ENCODE results near the gene GNE.
A peak's percentile ranks its signal among the peaks of the same experiment; 100 is the strongest.
"Not testable (repeated sequence)": the region's sequence is repeated elsewhere in the genome, so short reads cannot be mapped to it uniquely, and the experiment has no call there.

GNE gene

DNA sequence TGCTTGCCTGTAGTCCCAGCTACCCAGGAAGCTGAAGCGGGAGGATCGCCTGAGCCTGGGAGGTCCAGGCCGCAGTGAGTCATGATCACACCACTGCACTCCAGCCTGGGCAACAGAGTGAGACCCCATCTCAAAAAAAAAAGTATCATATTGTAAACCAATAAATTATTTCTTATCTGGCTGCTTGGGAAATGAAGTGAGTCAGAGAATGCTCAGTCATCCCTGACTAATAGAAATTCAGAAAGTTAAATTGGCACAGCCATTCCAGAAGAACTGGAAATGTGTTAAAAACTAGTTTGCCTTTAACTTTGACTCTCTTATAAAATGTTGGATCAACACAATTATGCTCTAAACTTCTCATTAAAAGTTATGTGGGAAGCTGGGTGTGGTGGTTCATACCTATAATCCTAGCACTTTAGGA lies 9.8 kb upstream of the GNE start:
- peak; percentile 65 for DNase-seq

- DNase-seq = no peak
These were observed 6.6 kb upstream of the GNE start for GRCh38 chr9:36264896-36265295.

DNA sequence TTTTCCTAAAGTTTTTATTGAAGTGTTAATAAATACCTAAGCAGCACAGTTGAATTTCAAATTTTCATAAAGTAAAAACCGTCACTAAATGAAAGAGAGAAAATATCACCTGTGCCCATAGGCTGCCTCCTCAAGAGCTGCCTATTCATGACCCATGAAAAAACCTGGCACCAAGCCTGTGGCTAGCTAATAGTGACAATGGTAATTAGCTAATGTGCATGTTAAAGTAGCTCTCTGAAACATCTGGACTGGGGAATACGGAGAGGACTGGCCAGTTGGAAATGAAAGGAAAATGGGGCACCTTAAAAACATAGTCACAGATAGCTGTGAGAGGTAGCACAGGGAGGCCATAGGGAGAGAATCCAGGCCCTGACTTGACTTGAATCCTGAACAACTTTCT lies 5.4 kb upstream of the GNE start:
- DNase-seq = no peak

DNA sequence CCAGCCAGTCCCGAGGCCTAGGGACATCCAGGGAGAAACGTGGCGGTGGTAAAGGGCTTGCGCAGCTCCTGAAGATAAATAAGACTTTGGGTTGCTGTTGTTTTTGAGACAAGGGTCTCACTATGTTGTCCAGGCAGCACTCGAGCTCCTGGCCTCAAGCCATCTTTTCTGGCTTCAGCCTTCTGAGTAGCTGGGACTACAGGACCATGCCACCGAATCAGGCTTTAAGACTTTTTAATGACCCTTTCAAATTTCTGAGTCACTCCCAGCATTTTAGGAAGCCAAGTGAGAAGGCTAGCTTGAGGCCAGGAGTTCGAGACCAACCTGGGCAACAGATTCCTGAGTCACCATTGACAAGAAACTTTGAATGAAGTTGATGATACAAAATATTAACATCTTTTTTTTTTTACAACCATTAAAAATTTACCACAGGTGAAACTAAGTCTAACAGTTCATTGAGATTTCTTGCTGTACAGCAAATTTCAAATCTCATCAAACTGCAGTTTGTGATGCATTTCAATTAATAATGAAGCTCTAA lies 817 bp upstream of the GNE start:
- peak; percentile 11 for DNase-seq

GRCh38 chr9:36251428-36251827 lies 6.8 kb downstream of the GNE start:
- DNase-seq = no peak

DNA sequence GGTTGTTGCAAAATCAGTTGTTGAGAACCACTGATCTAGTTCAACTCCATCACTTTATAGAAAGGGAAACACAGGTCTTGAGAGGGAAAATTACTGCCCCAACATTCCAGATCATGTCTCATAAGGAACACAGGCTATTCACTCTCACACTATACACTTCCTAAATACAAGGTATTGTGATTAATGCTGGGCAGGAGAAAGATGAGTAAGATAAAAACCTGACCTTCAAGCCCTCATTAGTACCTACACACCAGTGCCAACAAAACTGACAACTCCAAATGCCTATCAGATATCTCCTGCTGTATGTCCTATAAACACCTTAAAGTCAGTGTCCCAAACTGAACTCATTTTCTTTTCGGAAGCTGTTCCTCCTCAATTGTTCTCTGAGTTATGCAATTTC lies 8.2 kb downstream of the GNE start:
- no peak for DNase-seq

- DNase-seq = no peak
These were observed 9.1 kb downstream of the GNE start for GRCh38 chr9:36249189-36249588.

DNA sequence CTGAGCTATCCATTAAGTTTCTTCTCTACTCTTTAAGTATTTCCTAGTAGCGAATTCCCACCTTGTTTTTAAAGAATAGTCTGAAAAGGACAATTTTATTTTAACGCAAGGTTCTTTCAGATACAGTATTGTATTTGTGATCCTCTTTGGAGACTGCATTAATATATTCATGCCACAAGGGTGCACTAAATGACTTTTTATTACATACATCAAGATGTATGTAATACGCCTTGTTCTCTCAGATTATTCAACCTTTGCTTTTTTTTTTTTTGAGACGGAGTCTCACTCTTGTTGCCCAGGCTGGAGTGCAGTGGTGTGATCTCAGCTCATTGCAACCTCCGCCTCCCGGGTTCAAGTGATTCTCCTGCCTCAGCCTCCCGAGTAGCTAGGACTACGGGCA lies 10.2 kb downstream of the GNE start:
- peak; percentile 50 for DNase-seq

GRCh38 chr9:36247356-36247755 lies 10.9 kb downstream of the GNE start:
- no peak for DNase-seq

DNA sequence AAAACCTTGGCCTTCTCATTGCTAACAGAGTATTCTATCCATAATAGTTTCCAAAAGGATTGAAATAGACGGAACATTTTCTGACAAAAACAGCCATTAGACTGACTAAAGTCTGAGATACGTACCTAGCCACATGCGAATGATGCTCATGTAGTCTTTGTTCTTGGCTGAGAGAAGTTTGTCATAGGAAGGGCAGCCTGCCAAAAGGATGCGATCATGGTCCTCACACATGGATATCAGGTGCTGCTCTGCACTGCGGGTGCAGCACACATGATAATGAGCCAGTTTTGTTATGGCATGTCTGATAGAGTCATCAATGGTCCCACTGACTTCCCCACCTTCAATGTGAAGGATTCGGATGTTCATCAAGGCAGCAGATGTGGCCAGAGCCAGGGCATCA lies 12.3 kb downstream of the GNE start:
- DNase-seq = no peak

- not testable (repeated sequence) for DNase-seq
These were observed 18.6 kb downstream of the GNE start for GRCh38 chr9:36239675-36240074.

GRCh38 chr9:36239205-36239604 lies 19.0 kb downstream of the GNE start:
- DNase-seq = not testable (repeated sequence)

DNA sequence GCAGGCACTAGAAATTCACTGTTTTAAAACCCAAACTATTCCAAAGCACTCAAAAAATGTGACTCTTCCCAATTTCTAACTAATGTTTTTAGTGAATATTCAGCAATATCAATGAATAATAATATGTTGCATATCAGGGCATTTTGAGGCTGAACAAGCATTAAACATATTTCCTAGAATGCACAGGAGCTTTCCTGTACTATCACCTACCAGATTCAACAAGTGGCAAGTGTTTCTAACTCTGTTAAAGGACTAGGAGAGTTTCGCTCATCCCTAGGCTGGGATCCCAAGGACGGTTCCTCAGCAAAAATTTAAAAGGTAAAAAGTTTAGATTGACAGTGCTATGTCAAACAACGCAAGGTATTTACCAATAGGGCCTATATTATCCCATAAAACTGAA lies 21.0 kb downstream of the GNE start:
- no peak for DNase-seq

- peak; percentile 25 for DNase-seq
These were observed 35.8 kb downstream of the GNE start for GRCh38 chr9:36222449-36222848.

DNA sequence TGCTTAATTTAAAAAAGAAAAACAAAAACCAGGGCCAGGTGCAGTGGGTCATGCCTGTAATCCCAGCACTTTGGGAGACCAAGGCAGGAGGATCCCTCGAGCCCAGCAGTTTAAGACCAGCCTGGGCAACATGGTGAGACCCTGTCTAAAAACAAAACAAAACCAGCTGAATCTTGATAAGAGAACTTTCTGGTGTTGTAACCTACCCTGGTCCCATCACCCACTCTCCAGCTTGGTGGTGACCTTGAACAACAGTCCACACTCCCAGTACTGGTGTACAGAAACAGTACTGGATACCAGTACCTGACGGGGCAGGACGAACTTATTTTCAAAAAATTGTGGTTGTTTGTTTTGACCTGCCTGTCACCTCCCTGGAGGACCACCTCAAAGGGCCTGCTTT lies 36.6 kb downstream of the GNE start:
- no peak for DNase-seq

GRCh38 chr9:36218411-36218901 lies 39.8 kb downstream of the GNE start:
- DNase-seq = no peak

DNA sequence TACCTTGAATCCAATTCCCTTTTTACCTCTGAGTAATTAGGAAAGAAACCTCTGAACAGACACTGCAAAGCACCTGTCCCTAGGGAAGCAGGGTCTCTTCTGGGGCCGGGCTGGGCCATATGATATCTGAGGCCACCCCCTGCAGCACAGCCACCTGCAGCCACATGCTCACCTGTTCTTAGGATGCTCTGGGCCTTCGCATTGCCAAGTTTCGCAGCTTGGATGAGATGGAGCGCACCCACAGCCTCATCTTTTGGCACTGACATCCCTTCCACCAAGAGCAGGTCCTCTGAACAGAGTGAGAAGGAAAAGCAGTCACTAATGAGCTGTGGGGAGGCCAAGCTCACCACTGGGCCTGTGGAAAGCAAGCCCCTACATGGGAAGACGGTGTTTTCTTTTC lies 40.2 kb downstream of the GNE start:
- no peak for DNase-seq

- DNase-seq = no peak
These were observed 40.8 kb downstream of the GNE start for GRCh38 chr9:36217256-36217968.

DNA sequence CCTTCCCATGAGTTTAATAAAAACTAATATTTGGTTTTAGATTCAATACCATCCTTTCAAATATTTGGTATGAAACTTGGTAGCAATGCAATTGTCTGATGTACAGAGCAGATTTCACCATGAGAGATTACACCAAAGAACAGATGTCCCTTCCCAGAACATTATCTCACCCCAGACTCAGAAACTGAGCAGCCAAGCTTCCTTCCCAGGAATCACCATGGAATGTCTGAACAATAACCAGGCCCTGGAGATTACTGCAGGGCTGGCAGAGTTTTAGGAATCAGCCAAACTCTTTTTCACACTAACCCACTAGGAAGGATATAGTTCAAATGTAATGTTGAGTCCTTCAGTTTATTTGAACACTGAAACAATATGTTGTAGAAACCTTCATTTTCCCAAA lies 43.7 kb downstream of the GNE start:
- no peak for DNase-seq

GRCh38 chr9:36213989-36214388 lies 44.3 kb downstream of the GNE start:
- DNase-seq = no peak

GRCh38 chr9:36213387-36213786 lies 44.9 kb downstream of the GNE start:
- no peak for DNase-seq

- no peak for DNase-seq
These were observed 46.7 kb downstream of the GNE start for GRCh38 chr9:36211510-36211909.

DNA sequence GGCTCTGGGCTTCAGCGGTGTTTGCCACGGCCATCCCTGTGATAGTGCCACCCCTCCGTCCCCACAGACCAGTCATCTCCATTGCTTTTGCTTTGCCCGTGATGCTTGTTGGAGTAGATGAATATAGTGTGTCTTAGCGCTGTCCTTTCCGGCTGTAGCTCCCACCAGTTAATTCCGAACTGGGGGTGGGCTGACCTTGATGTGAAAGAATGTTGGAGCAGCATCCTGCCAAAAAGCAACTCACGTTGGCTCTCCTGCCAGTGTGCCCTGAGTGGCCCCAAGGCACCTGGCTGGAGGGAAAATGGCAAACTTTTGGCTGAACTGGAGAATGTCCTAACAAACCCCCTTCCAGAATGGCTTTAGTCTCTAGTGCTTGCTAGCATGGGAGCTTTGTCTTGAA lies 47.5 kb downstream of the GNE start:
- no peak for DNase-seq

DNA sequence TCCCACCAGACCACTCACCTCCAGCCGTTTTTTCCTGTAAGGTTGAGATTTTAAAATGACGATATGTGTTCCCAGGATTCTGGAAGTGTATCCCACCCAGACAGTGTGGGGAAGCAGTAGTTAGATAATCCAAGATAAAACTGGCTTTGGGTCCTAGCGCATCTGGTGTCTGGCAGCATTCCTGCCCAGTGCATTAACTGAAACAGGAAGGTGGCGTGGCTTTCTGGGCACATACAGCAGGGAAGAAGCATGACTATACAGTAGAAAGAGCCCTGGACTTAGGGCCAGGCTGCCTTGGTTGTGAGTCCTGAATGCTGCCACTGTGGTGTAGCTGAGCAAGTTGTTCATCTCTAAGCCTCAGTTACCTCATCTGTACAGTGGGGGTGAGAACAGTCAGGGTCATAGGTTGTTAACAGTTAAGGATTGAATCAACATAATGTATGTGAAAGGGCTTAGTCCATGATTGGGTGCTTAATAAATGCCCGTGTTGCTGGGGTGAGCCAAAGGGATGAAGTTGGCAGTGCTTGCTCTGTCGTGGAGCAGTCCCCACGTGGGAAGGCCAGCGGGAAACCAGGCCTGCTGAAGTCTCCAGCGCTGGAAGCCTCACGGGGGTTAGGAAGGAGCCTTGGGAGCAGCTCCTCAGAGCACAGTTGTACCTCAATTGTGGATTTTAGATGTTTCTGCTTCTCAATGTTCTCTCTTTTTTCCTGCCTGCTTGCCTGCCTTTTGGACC lies 49.6 kb downstream of the GNE start:
- no peak for DNase-seq

All from HCEC 1CT (cell line).